ENCODE data around the gene UPK3BL2. TPM values are rescaled to one million over a fixed set of nuclear protein-coding genes. Genes with fewer than 3 reads are reported as not detected.
"Not testable (repeated sequence)": the region's sequence is repeated elsewhere in the genome, so short reads cannot be mapped to it uniquely, and the experiment has no call there.

The UPK3BL2 gene
- total RNA-seq, 1 experiment from 2014 or later = 4.6 TPM

GRCh38 chr7:102498321-102498720 lies 45.2 kb downstream of the UPK3BL2 start:
- not testable (repeated sequence) for H3K18ac ChIP-seq (ENCODE audit: insufficient read length, low read depth, low read length); H3K4me2 ChIP-seq (ENCODE audit: insufficient read depth, insufficient read length, low read length); H4K5ac ChIP-seq (ENCODE audit: insufficient read length, low read depth, low read length); H3T11ph ChIP-seq (ENCODE audit: low read length); H2BK20ac ChIP-seq (ENCODE audit: low read depth, low read length, poor library complexity, severe bottlenecking); DNase-seq; H4K91ac ChIP-seq (ENCODE audit: insufficient read length, low read depth, low read length); H3K56ac ChIP-seq (ENCODE audit: insufficient read length, low read depth, low read length); H3K79me1 ChIP-seq (ENCODE audit: insufficient read depth, low read depth, low read length, poor library complexity, severe bottlenecking); H3K27me3 ChIP-seq (ENCODE audit: insufficient read depth, low read length); H2BK15ac ChIP-seq (ENCODE audit: low read depth, low read length); H3K9me3 ChIP-seq (ENCODE audit: control insufficient read depth, low read depth, low read length); H3K4me3 Mint-ChIP-seq; H3K4me1 Mint-ChIP-seq; H2AK5ac ChIP-seq (ENCODE audit: insufficient read length, low read length); H3K27me3 Mint-ChIP-seq (ENCODE audit: low read depth); H3K36me3 Mint-ChIP-seq (ENCODE audit: insufficient read depth in 1 of 3, low read depth in 3 of 3); H3K23ac ChIP-seq (ENCODE audit: insufficient read length, low read depth, low read length); H3K23me2 ChIP-seq (ENCODE audit: insufficient read length, low read depth, low read length, poor library complexity, severe bottlenecking); H2BK5ac ChIP-seq (ENCODE audit: insufficient read length, low read length); H3K9ac ChIP-seq (ENCODE audit: extremely low read depth, insufficient read length, low read length); H3K27ac ChIP-seq (ENCODE audit: insufficient read length, low read depth, low read length); H3K9me3 Mint-ChIP-seq; H3K79me2 ChIP-seq (ENCODE audit: insufficient read depth, low read length); H3K4me1 ChIP-seq (ENCODE audit: insufficient read depth, low read length); H3K27ac Mint-ChIP-seq; H3K14ac ChIP-seq (ENCODE audit: insufficient read depth, low read length); H2AFZ ChIP-seq (ENCODE audit: low read length); H3K4ac ChIP-seq (ENCODE audit: low read depth, low read length); H4K8ac ChIP-seq (replicated peaks; ENCODE audit: insufficient read length, low read depth, low read length); H2BK120ac ChIP-seq (ENCODE audit: low read depth, low read length, poor library complexity, severe bottlenecking); H4K20me1 ChIP-seq (ENCODE audit: control insufficient read depth, insufficient read depth, insufficient read length); H2BK12ac ChIP-seq (ENCODE audit: insufficient read length, low read depth, low read length)
- WGBS (ENCODE audit: extremely low coverage, insufficient read length, low lambda C conversion rate) = no CpG with 5 or more reads among the region's 16 CpGs

- H3K4me1 ChIP-seq (ENCODE audit: insufficient read depth, low read length); H3K56ac ChIP-seq (ENCODE audit: insufficient read length, low read depth, low read length); H4K91ac ChIP-seq (ENCODE audit: insufficient read length, low read depth, low read length); H2BK15ac ChIP-seq (ENCODE audit: low read depth, low read length); H2AFZ ChIP-seq (ENCODE audit: low read length); H2BK5ac ChIP-seq (ENCODE audit: insufficient read length, low read length); H2BK120ac ChIP-seq (ENCODE audit: low read depth, low read length, poor library complexity, severe bottlenecking); H3K23me2 ChIP-seq (ENCODE audit: insufficient read length, low read depth, low read length, poor library complexity, severe bottlenecking); H2AK5ac ChIP-seq (ENCODE audit: insufficient read length, low read length); H3K23ac ChIP-seq (ENCODE audit: insufficient read length, low read depth, low read length); H3K27me3 ChIP-seq (ENCODE audit: insufficient read depth, low read length); H3K9ac ChIP-seq (ENCODE audit: extremely low read depth, insufficient read length, low read length); H4K5ac ChIP-seq (ENCODE audit: insufficient read length, low read depth, low read length); H3K27me3 Mint-ChIP-seq (ENCODE audit: low read depth); H4K8ac ChIP-seq (replicated peaks; ENCODE audit: insufficient read length, low read depth, low read length); H3K4ac ChIP-seq (ENCODE audit: low read depth, low read length); H3K27ac ChIP-seq (ENCODE audit: insufficient read length, low read depth, low read length); H2BK12ac ChIP-seq (ENCODE audit: insufficient read length, low read depth, low read length); H3K4me2 ChIP-seq (ENCODE audit: insufficient read depth, insufficient read length, low read length); DNase-seq; H3K9me3 ChIP-seq (ENCODE audit: control insufficient read depth, low read depth, low read length); H3K4me1 Mint-ChIP-seq; H3K79me2 ChIP-seq (ENCODE audit: insufficient read depth, low read length); H3T11ph ChIP-seq (ENCODE audit: low read length); H4K20me1 ChIP-seq (ENCODE audit: control insufficient read depth, insufficient read depth, insufficient read length); H3K9me3 Mint-ChIP-seq; H3K14ac ChIP-seq (ENCODE audit: insufficient read depth, low read length); H2BK20ac ChIP-seq (ENCODE audit: low read depth, low read length, poor library complexity, severe bottlenecking); H3K79me1 ChIP-seq (ENCODE audit: insufficient read depth, low read depth, low read length, poor library complexity, severe bottlenecking); H3K4me3 Mint-ChIP-seq; H3K36me3 Mint-ChIP-seq (ENCODE audit: insufficient read depth in 1 of 3, low read depth in 3 of 3); H3K18ac ChIP-seq (ENCODE audit: insufficient read length, low read depth, low read length); H3K27ac Mint-ChIP-seq: not testable (repeated sequence)
- WGBS (ENCODE audit: extremely low coverage, insufficient read length, low lambda C conversion rate) = no CpG with 5 or more reads among the region's 5 CpGs
Measured at GRCh38 chr7:102497308-102497707, 46.2 kb downstream of the UPK3BL2 start.

Measured in H9 (cell line).